Activated naive CD8-positive, alpha-beta T cell treated with anti-CD3 and anti-CD28 coated beads for 36 hours (primary cell): ENCODE results near the gene ZNF343. TPM values are rescaled to one million over a fixed set of nuclear protein-coding genes. Genes with fewer than 3 reads are reported as not detected.

Source experiments
- DNase-seq: peaks from one replicate; pipeline ENCODE4 v3.0.0; 2021
- H3K27ac Mint-ChIP-seq: one replicate; pipeline ENCODE4 v1.8.0; 2022; ENCODE audit warnings: mild to moderate bottlenecking, moderate library complexity, mixed read lengths
- H3K27me3 Mint-ChIP-seq: one replicate; pipeline ENCODE4 v1.8.0; 2022; ENCODE audit warnings: mild to moderate bottlenecking, mixed read lengths
- H3K36me3 Mint-ChIP-seq: one replicate; pipeline ENCODE4 v1.8.0; 2021; ENCODE audit warnings: mild to moderate bottlenecking, mixed read lengths
- H3K4me1 Mint-ChIP-seq: one replicate; pipeline ENCODE4 v1.8.0; 2021; ENCODE audit warnings: mixed read lengths
- H3K4me3 Mint-ChIP-seq: one replicate; pipeline ENCODE4 v1.8.0; 2022; ENCODE audit warnings: mild to moderate bottlenecking, moderate library complexity, mixed read lengths
- H3K9me3 Mint-ChIP-seq: one replicate; pipeline ENCODE4 v1.8.0; 2022; ENCODE audit warnings: mixed read lengths
- total RNA-seq, 2 experiments: library from RNA; stranded (reverse); gene quantifications; one replicate each; pipeline ENCODE4 v1.2.3, GENCODE V29; 2021

The ZNF343 gene
- total RNA-seq: 10 to 100 TPM in 1 of 2 experiments, 1 to 10 TPM in 1; 8.8 to 10.4 TPM

GRCh38 chr20:2508631-2509467 is at the start of gene ZNF343:
ZNF343 (minus strand) TSS chr20:2508915; CDS start chr20:2493895, 15,020 bp downstream.
- Mint-ChIP-seq H3K4me3 (peak within 1 kb of the TSS; percentile 100), H3K27ac (peak within 1 kb of the TSS; percentile 99), H3K9me3 (no peaks in the 10 kb centered on the region), H3K4me1 (peaks cover 11% of the 10 kb centered on the region), H3K36me3 (peaks cover 19% of the 10 kb centered on the region), H3K27me3 (peaks cover 15% of the 10 kb centered on the region)
- peak; percentile 80 for DNase-seq

- Mint-ChIP-seq H3K27me3 (peaks cover 76% of the 10 kb centered on the region), H3K36me3 (no peaks in the 10 kb centered on the region), H3K27ac (no peak overlapping the region), H3K4me3 (no peak overlapping the region), H3K4me1 (peaks cover 2% of the 10 kb centered on the region), H3K9me3 (no peaks in the 10 kb centered on the region)
- no peak for DNase-seq
Measured at GRCh38 chr20:2557873-2558580, 49.3 kb upstream of the ZNF343 start.

- peaks cover 47% of the 10 kb centered on the region for H3K27me3 Mint-ChIP-seq
Measured at GRCh38 chr20:2545594-2545993, 36.9 kb upstream of the ZNF343 start.

GRCh38 chr20:2544211-2544610 is 35.5 kb upstream of the ZNF343 start:
- H3K4me3 Mint-ChIP-seq: no peak overlapping the region
- H3K4me1 Mint-ChIP-seq: no peaks in the 10 kb centered on the region
- DNase-seq: no peak
- H3K27ac Mint-ChIP-seq: no peak overlapping the region
- no peaks in the 10 kb centered on the region for H3K36me3 Mint-ChIP-seq
- H3K9me3 Mint-ChIP-seq: no peaks in the 10 kb centered on the region
- peaks cover 48% of the 10 kb centered on the region for H3K27me3 Mint-ChIP-seq

More at GRCh38 chr20:2545594-2545993, 36.9 kb upstream of the ZNF343 start:
- no peaks in the 10 kb centered on the region for H3K36me3 Mint-ChIP-seq
- no peak for DNase-seq
- peaks cover 1% of the 10 kb centered on the region for H3K4me1 Mint-ChIP-seq
- no peak overlapping the region for H3K4me3 Mint-ChIP-seq
- H3K27ac Mint-ChIP-seq: no peak overlapping the region
- H3K9me3 Mint-ChIP-seq: no peaks in the 10 kb centered on the region

DNA sequence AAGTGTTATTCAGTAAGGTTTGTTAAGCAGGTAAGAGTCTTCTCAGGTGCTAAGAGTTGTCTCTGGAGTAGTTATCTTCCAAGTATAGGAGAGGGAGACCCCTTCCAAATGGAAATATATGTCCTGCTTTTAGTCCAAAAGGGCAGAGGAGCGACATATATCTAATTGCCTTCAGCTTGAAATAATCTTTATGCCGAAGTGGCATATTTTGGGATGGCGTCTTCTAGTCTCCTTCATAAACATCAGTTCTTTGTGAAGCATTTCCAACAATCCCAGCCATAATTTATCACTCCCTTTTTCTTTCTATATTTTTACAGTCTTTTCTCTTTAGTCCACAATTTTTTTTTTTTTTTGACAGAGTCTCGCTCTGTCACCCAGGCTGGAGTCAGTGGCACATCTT is 33.6 kb upstream of the ZNF343 start:
- DNase-seq: no peak
- Mint-ChIP-seq H3K9me3 (no peaks in the 10 kb centered on the region), H3K36me3 (no peaks in the 10 kb centered on the region), H3K27me3 (peaks cover 54% of the 10 kb centered on the region), H3K4me1 (no peaks in the 10 kb centered on the region), H3K27ac (no peak overlapping the region), H3K4me3 (no peak overlapping the region)

- Mint-ChIP-seq H3K4me3 (no peak overlapping the region), H3K4me1 (no peaks in the 10 kb centered on the region), H3K9me3 (no peaks in the 10 kb centered on the region), H3K27ac (no peak overlapping the region), H3K36me3 (no peaks in the 10 kb centered on the region), H3K27me3 (peaks cover 54% of the 10 kb centered on the region)
- DNase-seq: no peak
Measured at GRCh38 chr20:2541940-2542339, 33.2 kb upstream of the ZNF343 start.

- H3K9me3 Mint-ChIP-seq: no peaks in the 10 kb centered on the region
- H3K4me1 Mint-ChIP-seq: no peaks in the 10 kb centered on the region
- H3K27me3 Mint-ChIP-seq: peaks cover 44% of the 10 kb centered on the region
- no peak overlapping the region for H3K27ac Mint-ChIP-seq
- DNase-seq: no peak
- H3K4me3 Mint-ChIP-seq: no peak overlapping the region
- no peaks in the 10 kb centered on the region for H3K36me3 Mint-ChIP-seq
Measured at GRCh38 chr20:2538931-2539720, 30.4 kb upstream of the ZNF343 start.

DNA sequence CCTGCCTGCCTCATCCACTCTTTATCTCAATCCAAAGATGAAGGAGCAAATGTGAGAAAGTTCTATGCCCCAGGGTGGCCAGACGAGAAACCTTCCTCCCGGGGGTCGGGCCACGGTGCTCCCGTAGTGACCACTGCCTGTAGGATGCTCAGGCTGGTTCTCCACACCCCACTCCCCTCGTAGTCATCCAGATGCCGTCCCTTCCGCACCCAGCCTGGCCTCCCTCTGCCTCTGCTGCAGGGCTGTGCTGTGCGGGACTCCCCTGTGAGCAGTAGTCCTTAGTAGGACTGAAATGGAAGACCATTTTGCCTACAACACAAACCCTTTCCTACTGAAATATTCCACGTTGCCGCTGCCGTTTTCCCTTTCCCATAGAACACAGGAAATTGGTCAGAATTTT is 29.6 kb upstream of the ZNF343 start:
- Mint-ChIP-seq H3K27ac (no peak overlapping the region), H3K4me1 (no peaks in the 10 kb centered on the region), H3K9me3 (no peaks in the 10 kb centered on the region), H3K27me3 (peaks cover 50% of the 10 kb centered on the region), H3K36me3 (no peaks in the 10 kb centered on the region), H3K4me3 (no peak overlapping the region)
- no peak for DNase-seq

DNA sequence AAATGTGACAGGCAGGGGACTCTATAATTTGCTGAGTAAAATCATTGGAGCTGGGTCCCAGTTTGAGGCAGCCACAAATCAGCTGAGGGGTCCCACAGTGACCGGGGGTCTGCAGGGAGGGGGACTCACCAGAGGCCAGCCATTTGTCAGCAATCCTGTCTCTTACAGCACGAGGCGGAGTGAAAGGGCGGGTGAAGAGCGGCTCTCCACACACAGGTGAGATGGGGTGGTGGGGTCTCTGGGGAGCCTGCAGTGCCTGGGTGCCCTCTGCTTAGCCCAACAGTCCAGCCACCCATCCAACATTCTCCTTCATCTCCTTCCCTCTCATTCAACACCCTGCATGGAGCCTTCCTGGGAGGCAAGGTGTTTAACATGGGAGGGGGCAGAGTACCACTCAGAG is 28.4 kb upstream of the ZNF343 start:
- Mint-ChIP-seq H3K27ac (no peak overlapping the region), H3K4me3 (no peak overlapping the region), H3K36me3 (no peaks in the 10 kb centered on the region), H3K27me3 (peaks cover 49% of the 10 kb centered on the region), H3K9me3 (no peaks in the 10 kb centered on the region), H3K4me1 (no peaks in the 10 kb centered on the region)
- DNase-seq: no peak

GRCh38 chr20:2536560-2536986 is 27.9 kb upstream of the ZNF343 start, which contains the start of gene TMC2:
TMC2 (plus strand) TSS chr20:2536573; CDS start chr20:2536622, 49 bp downstream.
- H3K27ac Mint-ChIP-seq: no peak within 1 kb of the TSS
- no peak for DNase-seq
- peaks cover 45% of the 10 kb centered on the region for H3K27me3 Mint-ChIP-seq
- H3K36me3 Mint-ChIP-seq: no peaks in the 10 kb centered on the region
- no peaks in the 10 kb centered on the region for H3K9me3 Mint-ChIP-seq
- no peak within 1 kb of the TSS for H3K4me3 Mint-ChIP-seq
- no peaks in the 10 kb centered on the region for H3K4me1 Mint-ChIP-seq

GRCh38 chr20:2535711-2536559 is 27.2 kb upstream of the ZNF343 start:
- Mint-ChIP-seq H3K27me3 (peaks cover 40% of the 10 kb centered on the region), H3K4me1 (no peaks in the 10 kb centered on the region), H3K9me3 (no peaks in the 10 kb centered on the region), H3K36me3 (no peaks in the 10 kb centered on the region), H3K4me3 (no peak overlapping the region), H3K27ac (no peak overlapping the region)
- no peak for DNase-seq

DNA sequence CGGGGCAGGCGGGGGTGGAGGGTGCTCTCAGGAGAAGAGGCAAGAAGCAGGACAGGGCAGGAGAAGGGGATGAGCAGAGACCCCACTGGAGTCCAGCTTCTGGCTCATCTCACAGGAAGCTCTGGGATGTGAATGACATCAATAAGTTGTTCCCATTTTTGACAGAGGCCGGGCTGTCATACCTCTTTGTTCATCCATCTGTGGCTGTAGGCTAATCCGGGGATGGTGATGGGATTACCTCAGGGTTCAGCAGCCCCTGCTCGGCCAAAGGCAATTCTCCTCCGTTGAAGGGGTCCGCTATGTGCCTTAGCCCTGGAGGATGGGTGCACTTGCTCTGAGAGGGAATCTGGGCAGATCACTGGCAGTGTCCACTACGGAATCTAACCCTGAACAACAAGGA is 24.4 kb upstream of the ZNF343 start:
- DNase-seq: no peak
- H3K27me3 Mint-ChIP-seq: peaks cover 23% of the 10 kb centered on the region
- H3K4me3 Mint-ChIP-seq: no peak overlapping the region
- no peaks in the 10 kb centered on the region for H3K9me3 Mint-ChIP-seq
- H3K27ac Mint-ChIP-seq: no peak overlapping the region
- no peaks in the 10 kb centered on the region for H3K36me3 Mint-ChIP-seq
- H3K4me1 Mint-ChIP-seq: peaks cover 4% of the 10 kb centered on the region

- H3K4me1 Mint-ChIP-seq: peaks cover 10% of the 10 kb centered on the region
- no peak overlapping the region for H3K27ac Mint-ChIP-seq
- H3K9me3 Mint-ChIP-seq: no peaks in the 10 kb centered on the region
- H3K36me3 Mint-ChIP-seq: no peaks in the 10 kb centered on the region
- H3K27me3 Mint-ChIP-seq: peaks cover 6% of the 10 kb centered on the region
- H3K4me3 Mint-ChIP-seq: no peak overlapping the region
- DNase-seq: no peak
Measured at GRCh38 chr20:2528671-2529271, 20.1 kb upstream of the ZNF343 start.

DNA sequence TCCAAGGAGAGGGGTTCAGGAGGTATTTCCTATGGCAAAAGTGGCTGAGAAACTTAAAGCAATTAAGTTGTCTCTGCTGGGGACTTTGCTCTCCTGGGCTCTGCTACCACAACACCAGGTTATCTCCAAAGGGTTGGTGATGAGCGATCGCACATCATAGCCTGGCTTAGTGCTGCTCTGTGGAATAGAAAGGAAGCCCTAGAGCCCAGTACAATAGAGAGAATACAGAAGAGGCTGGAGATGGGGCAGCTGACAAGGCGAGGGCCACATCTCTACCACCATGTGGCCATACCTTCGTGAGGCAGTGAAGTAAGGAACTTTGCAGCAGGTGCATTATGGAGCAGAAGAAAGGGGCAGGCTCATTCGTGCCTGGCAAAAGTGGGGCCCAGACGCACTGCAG is 19.0 kb upstream of the ZNF343 start:
- H3K27ac Mint-ChIP-seq: no peak overlapping the region
- peaks cover 11% of the 10 kb centered on the region for H3K4me1 Mint-ChIP-seq
- H3K36me3 Mint-ChIP-seq: no peaks in the 10 kb centered on the region
- peaks cover under 1% of the 10 kb centered on the region for H3K27me3 Mint-ChIP-seq
- H3K4me3 Mint-ChIP-seq: no peak overlapping the region
- H3K9me3 Mint-ChIP-seq: no peaks in the 10 kb centered on the region
- DNase-seq: no peak
